HFFc6 (cell line): ENCODE data around the gene EGLN2. TPM values are rescaled to one million over a fixed set of nuclear protein-coding genes. Genes with fewer than 3 reads are reported as not detected.

Experiments used
- DNase-seq: peaks from one replicate; pipeline ENCODE4 v3.0.0-alpha.2; 2018
- H3K27ac Mint-ChIP-seq: 2 replicates; pipeline ENCODE4 v1.8.0; 2020; ENCODE audit warnings: mild to moderate bottlenecking, mixed read lengths
- H3K27me3 Mint-ChIP-seq: 2 replicates; pipeline ENCODE4 v1.8.0; 2021; ENCODE audit warnings: mild to moderate bottlenecking, moderate library complexity, mixed read lengths; ENCODE audit not compliant: insufficient read depth
- H3K36me3 Mint-ChIP-seq: 2 replicates; pipeline ENCODE4 v1.8.0; 2021; ENCODE audit warnings: low read depth, mixed read lengths
- H3K4me1 Mint-ChIP-seq: 2 replicates; pipeline ENCODE4 v1.8.0; 2020; ENCODE audit warnings: low read depth, mixed read lengths
- H3K4me3 Mint-ChIP-seq: 2 replicates; pipeline ENCODE4 v1.8.0; 2020; ENCODE audit warnings: mild to moderate bottlenecking, moderate library complexity, mixed read lengths
- H3K9me3 Mint-ChIP-seq: 2 replicates; pipeline ENCODE4 v1.8.0; 2020; ENCODE audit warnings: mild to moderate bottlenecking, mixed read lengths
- CTCF ChIP-seq: fragments of 200-600 bp; sonication (generic); IDR thresholded peaks from 2 replicates; pipeline ENCODE4 v1.5.0; 2021; ENCODE audit warnings: antibody characterized with exemption, mild to moderate bottlenecking
- total RNA-seq, 6 experiments: library from RNA; stranded (reverse); fragmentation: NEBNext Ultra II Directional; extraction: Animal tissue kit (Norgen Biotek cat#: 25700); gene quantifications; 2 replicates in 1 of 6; 3 replicates in 5 of 6; pipeline ENCODE4 v1.2.3, GENCODE V29; 2021

Gene EGLN2
- total RNA-seq, 6 experiments from 2014 or later: 56.0 to 72.0 (median 60.1) TPM

DNA sequence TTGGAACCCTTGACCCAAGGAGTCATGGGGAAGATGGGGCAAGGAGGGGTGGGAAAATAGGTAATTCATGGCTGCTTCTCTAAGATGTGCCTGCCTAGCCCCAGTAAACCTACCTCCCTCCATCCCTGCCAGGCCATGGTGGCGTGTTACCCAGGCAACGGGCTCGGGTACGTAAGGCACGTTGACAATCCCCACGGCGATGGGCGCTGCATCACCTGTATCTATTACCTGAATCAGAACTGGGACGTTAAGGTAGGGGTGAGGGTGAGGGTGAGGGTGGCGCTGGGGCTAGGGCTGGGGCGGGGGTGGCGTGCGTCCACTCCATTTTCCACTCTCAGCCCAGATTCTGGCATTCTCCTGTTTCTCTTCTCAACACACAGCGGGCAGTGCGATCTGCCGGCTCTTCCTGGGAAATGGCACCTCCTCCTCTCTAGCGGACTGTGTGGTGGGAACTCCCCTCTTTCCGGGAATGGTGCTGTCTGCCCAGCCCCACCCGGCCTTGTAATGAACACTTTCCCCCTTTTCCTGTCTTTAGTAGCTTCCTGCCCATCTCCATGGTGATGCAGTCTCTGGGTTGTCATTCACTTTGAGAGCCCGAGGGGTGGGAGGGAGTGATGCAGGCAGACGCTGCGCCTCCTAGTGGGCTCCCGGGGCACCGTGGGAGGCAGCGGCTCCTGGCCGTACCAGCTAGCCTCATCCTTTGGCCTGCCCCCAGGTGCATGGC is 7.6 kb downstream of the EGLN2 start:
- Mint-ChIP-seq H3K27me3 (peaks cover 2% of the 10 kb centered on the region), H3K27ac (peak overlapping the region; percentile 90), H3K4me3 (peak overlapping the region; percentile 76), H3K4me1 (peaks cover 81% of the 10 kb centered on the region), H3K36me3 (peaks cover 27% of the 10 kb centered on the region), H3K9me3 (no peaks in the 10 kb centered on the region)
- peak; percentile 93 for TF ChIP-seq CTCF
- DNase-seq: peak; percentile 96

DNA sequence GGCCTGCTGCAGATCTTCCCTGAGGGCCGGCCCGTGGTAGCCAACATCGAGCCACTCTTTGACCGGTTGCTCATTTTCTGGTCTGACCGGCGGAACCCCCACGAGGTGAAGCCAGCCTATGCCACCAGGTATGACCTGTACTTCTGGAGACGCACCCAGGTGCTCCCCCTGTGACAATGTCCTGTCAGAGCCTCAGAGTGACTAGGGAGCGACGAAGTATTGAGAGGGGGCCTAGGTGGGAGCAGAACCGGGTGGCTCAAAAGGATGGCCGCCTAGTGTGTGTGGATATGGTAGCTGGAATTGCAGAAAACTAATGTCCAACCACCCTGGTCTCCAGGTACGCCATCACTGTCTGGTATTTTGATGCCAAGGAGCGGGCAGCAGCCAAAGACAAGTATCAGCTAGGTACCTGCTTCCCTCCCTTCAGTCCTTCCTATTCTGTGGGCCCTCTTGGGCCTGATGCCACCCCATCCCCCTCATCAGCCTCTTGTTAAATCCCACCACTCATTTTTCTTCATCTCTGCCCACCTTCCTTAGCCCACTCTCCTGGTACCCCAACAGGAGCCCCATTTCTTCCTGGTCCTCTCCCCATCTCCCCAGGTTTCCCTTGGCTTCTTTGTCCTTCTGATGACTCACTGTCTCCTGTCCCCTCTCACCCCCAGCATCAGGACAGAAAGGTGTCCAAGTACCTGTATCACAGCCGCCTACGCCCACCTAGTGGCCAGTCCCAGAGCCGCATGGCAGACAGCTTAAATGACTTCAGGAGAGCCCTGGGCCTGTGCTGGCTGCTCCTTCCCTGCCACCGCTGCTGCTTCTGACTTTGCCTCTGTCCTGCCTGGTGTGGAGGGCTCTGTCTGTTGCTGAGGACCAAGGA is 8.4 kb downstream of the EGLN2 start:
- peak; percentile 60 for TF ChIP-seq CTCF
- Mint-ChIP-seq H3K9me3 (no peaks in the 10 kb centered on the region), H3K36me3 (peaks cover 22% of the 10 kb centered on the region), H3K27me3 (peaks cover 2% of the 10 kb centered on the region), H3K4me1 (peaks cover 79% of the 10 kb centered on the region), H3K4me3 (peak overlapping the region; percentile 76), H3K27ac (peak overlapping the region; percentile 90)
- DNase-seq: no peak

DNA sequence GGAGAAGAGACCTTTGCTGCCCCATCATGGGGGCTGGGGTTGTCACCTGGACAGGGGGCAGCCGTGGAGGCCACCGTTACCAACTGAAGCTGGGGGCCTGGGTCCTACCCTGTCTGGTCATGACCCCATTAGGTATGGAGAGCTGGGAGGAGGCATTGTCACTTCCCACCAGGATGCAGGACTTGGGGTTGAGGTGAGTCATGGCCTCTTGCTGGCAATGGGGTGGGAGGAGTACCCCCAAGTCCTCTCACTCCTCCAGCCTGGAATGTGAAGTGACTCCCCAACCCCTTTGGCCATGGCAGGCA is 9.0 kb downstream of the EGLN2 start:
- DNase-seq: no peak
- Mint-ChIP-seq H3K9me3 (no peaks in the 10 kb centered on the region), H3K27ac (peak overlapping the region; percentile 78), H3K4me3 (peak overlapping the region; percentile 22; the same call in 1 of the 2 replicates), H3K27me3 (peaks cover 2% of the 10 kb centered on the region), H3K4me1 (peaks cover 79% of the 10 kb centered on the region), H3K36me3 (peaks cover 22% of the 10 kb centered on the region)
- TF ChIP-seq CTCF: no peak

DNA sequence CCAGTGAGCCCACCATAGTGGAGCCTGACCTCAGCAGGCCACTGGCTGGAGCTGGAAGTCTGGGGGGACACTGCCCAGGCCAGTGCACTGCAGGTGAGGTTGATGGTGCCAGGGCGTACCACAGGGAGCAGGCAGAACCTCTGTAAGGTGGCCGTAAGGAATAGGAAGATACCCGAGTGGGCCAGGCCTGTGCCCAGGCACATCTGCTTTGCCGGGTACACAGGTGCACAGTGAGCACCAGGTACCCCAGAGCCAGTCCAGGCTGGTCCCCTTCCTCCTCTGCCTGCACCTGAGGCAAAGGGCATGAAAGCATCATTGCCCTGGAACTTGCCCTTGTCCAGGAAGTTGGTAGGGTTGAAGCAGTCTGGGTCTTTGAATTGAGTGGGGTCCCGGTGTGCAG is 9.5 kb downstream of the EGLN2 start:
- no peak for TF ChIP-seq CTCF
- peak overlapping the region; percentile 22; the same call in 1 of the 2 replicates for H3K4me3 Mint-ChIP-seq
- peaks cover 22% of the 10 kb centered on the region for H3K36me3 Mint-ChIP-seq
- no peak overlapping the region for H3K27ac Mint-ChIP-seq
- DNase-seq: no peak
- no peaks in the 10 kb centered on the region for H3K9me3 Mint-ChIP-seq
- peaks cover 3% of the 10 kb centered on the region for H3K27me3 Mint-ChIP-seq
- H3K4me1 Mint-ChIP-seq: peaks cover 76% of the 10 kb centered on the region

- DNase-seq: no peak
- H3K4me1 Mint-ChIP-seq: peaks cover 66% of the 10 kb centered on the region
- peaks cover 22% of the 10 kb centered on the region for H3K36me3 Mint-ChIP-seq
- TF ChIP-seq CTCF: no peak
- peaks cover 6% of the 10 kb centered on the region for H3K27me3 Mint-ChIP-seq
- H3K9me3 Mint-ChIP-seq: no peaks in the 10 kb centered on the region
- H3K27ac Mint-ChIP-seq: peak overlapping the region; percentile 88
- no peak overlapping the region; the same call in 1 of the 2 replicates for H3K4me3 Mint-ChIP-seq
Measured at GRCh38 chr19:40809358-40810086, 10.5 kb downstream of the EGLN2 start.
